GM18505 (cell line): ENCODE measurements around the gene FXYD3.

Experiments used
- ATAC-seq: cut with Tn5 transposase; IDR thresholded peaks from one replicate; pipeline ENCODE4 v1.9.1; 2021; ENCODE audit not compliant: unreplicated experiment
- POLR2A ChIP-seq: IDR thresholded peaks from 4 replicates; pipeline ENCODE4 v1.6.1; 2011; ENCODE audit warnings: borderline replicate concordance; ENCODE audit not compliant: insufficient read depth, insufficient read length; ENCODE audit errors: extremely low read depth

FXYD3 gene

GRCh38 chr19:35105411-35106290 is 10.0 kb upstream of the FXYD3 start:
- ATAC-seq: no peak
- TF ChIP-seq POLR2A: no peak

- no peak for TF ChIP-seq POLR2A
- ATAC-seq: no peak
Observed at GRCh38 chr19:35106291-35106583, 9.4 kb upstream of the FXYD3 start.

- no peak for ATAC-seq
Observed at GRCh38 chr19:35106898-35107541, 8.6 kb upstream of the FXYD3 start.

GRCh38 chr19:35107545-35107944 is 8.1 kb upstream of the FXYD3 start:
- ATAC-seq: no peak
- no peak for TF ChIP-seq POLR2A

More at GRCh38 chr19:35106898-35107541, 8.6 kb upstream of the FXYD3 start:
- no peak for TF ChIP-seq POLR2A

GRCh38 chr19:35108730-35109129 is 6.9 kb upstream of the FXYD3 start:
- no peak for TF ChIP-seq POLR2A
- ATAC-seq: no peak

GRCh38 chr19:35109395-35110112 is 6.1 kb upstream of the FXYD3 start:
- TF ChIP-seq POLR2A: no peak
- no peak for ATAC-seq

GRCh38 chr19:35110974-35111373 is 4.6 kb upstream of the FXYD3 start:
- TF ChIP-seq POLR2A: no peak
- no peak for ATAC-seq

- TF ChIP-seq POLR2A: no peak
- ATAC-seq: no peak
Observed at GRCh38 chr19:35112995-35113688, 2.5 kb upstream of the FXYD3 start.

- ATAC-seq: no peak
- TF ChIP-seq POLR2A: no peak
Observed at GRCh38 chr19:35114353-35115176, 1.1 kb upstream of the FXYD3 start.

- ATAC-seq: no peak
- no peak for TF ChIP-seq POLR2A
Observed at GRCh38 chr19:35116072-35116801, 614 bp downstream of the FXYD3 start.

- ATAC-seq: no peak
- no peak for TF ChIP-seq POLR2A
Observed at GRCh38 chr19:35117116-35117515, 1.5 kb downstream of the FXYD3 start.

GRCh38 chr19:35117799-35118198 is 2.2 kb downstream of the FXYD3 start:
- TF ChIP-seq POLR2A: no peak
- ATAC-seq: no peak
